HG03045 (cell line): ENCODE measurements around the gene TRIM49B.
"Not testable (repeated sequence)": the region's sequence is repeated elsewhere in the genome, so short reads cannot be mapped to it uniquely, and the experiment has no call there.

ENCODE experiments used
- ATAC-seq: cut with Tn5 transposase; IDR thresholded peaks from one replicate; pipeline ENCODE4 v1.9.1; 2021; ENCODE audit warnings: mild to moderate bottlenecking, moderate library complexity; ENCODE audit not compliant: unreplicated experiment

The TRIM49B gene, protein sequence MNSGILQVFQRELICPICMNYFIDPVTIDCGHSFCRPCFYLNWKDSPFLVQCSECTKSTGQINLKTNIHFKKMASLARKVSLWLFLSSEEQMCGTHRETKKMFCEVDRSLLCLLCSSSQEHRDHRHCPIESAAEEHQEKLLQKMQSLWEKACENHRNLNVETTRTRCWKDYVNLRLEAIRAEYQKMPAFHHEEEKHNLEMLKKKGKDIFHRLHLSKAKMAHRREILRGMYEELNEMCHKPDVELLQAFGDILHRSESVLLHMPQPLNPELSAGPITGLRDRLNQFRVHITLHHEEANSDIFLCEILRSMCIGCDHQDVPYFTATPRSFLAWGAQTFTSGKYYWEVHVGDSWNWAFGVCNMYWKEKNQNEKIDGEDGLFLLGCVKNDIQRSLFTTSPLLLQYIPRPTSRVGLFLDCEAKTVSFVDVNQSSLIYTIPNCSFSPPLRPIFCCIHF

DNA sequence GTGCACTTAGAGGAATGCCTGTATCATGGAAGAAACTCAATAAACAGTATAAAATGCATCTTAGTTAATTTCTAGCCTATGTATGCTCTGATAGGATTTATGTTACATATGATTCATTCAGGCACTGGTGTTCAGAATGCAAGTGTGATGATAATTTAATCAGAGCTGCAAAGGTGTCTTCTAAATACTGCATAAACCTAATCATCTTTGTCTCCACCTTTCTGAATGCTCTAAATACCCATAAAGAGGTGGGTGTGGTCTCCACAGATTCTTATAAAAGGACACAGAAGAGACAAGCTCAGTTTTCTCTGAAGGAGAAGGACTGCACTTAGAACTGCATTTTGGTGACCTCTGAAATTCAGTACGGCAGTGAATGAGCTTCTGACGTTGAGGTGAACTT is at the start of gene TRIM49B:
Gene TRIM49B, plus strand, starts transcription at position 301 of the 400 bp plus-strand sequence. CDS start 2,777 bp downstream, outside the sequence.
- ATAC-seq, result not testable (repeated sequence)

DNA sequence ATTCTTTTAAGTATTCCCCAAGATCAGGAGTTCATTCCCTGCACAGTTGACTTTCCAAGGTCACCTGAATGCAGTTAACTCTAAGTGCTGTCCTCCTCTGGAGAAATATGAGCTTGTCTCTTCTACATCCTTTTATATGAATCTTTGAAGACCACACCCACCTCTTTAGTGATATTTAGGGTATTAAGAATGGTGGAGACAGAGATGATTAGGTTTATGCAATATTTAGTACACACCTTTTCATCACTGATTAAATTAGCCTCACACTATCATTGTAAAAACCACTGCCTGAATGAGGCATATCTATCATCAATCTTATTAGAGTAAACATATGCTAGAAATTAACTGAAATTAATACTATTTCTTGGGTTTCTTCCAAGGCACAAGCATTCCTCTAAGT is 44.8 kb upstream of the TRIM49B start, which contains the start of gene TRIM51G:
Gene TRIM51G, minus strand, starts transcription at position 101 of the 400 bp plus-strand sequence. CDS start 2,190 bp downstream, outside the sequence.
- ATAC-seq, result not testable (repeated sequence)

DNA sequence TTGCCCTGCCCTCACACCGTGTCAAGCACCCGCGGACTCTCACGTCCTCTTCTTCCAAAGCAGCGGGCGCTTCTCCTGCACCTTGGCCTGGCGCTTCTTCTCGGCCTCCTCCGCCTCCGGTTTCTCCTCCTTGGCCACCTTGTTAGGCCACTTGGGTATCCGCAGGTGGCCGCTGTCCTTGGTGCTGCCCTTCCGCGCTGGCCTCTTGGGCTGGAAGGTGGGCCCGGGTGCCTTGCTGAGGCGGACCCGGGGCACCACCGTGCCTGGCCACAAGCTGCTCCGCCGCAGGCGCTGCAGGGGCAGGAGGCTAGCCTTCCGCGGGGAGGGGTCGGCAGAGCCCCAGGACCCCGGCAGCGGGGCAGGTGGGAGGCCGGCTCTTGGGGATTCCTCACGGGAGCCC is 19.6 kb downstream of the TRIM49B start:
- ATAC-seq, result not testable (repeated sequence)

DNA sequence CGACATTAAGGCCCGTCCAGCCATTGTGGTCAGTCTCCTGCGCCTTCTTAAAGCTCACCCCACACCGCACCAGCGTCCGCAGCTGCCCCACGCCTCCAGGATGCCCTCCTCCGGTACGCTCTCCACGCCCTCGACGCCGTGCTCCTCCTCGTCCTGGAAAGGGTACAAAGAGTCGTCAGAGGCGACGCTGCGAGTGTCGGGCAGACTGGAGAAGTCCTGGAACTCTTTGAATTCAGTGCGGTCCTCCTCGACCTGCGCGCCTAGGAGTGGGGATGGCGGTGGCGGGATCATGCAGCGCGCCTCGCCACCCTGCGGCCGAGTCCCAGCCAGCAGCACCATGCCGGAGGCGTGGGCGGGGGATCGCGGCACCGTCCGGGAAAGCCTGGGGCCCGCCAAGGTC is 21.2 kb downstream of the TRIM49B start:
- ATAC-seq, result not testable (repeated sequence)

DNA sequence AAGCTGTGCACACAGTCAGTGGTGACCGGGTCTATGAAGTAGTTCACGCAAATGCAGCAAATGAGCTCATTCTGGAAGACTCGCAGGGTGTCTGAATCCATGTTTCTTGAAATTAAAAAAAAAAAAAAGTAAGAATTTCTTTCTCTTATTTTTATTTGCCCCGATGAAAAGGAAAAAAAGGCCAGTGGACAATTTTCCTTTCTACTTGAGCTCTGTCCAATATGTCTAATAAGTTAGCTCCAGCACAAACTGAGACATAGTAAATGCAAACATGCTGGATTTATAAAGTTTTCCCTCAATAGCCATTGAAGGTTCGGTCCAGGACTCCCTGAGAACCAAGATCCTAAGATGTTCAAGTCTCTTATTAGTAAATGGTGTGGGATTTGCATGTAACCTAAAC is 30.4 kb downstream of the TRIM49B start, which contains the start of gene TRIM64C:
Gene TRIM64C, minus strand, starts transcription at position 101 of the 400 bp plus-strand sequence. Its CDS starts 0 bp downstream, at position 101.
- not testable (repeated sequence) for ATAC-seq

DNA sequence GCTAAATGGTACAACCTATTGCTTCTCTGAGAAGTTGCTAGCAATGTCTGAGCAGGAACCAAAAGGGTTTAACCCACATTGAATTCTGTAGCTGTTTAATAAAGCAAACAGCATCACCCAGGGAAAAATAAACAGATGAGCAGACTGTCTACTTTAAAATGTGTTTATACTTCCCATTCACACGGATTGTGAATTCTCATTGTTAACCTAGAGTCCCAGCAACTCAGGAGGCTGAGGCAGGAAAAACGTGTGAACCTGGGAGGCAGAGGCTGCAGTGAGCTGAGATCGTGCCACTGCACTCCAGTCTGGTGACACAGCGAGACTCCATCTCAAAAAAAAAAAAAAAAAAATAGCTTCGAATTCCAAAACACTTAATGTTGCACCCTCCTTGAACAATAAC is 41.3 kb downstream of the TRIM49B start:
- not testable (repeated sequence) for ATAC-seq
